HUES64 (cell line): ENCODE measurements around the gene VAV3.

Source experiments
- H3K27ac ChIP-seq: 2 replicates; pipeline ENCODE4 v1.7.0; 2013; ENCODE audit warnings: low read depth, low read length, inconsistent platforms
- H3K27me3 ChIP-seq: 2 replicates; pipeline ENCODE4 v1.6.1; 2013; ENCODE audit warnings: mild to moderate bottlenecking, low read length; ENCODE audit not compliant: insufficient read depth
- H3K36me3 ChIP-seq: 2 replicates; pipeline ENCODE4 v1.6.1; 2013; ENCODE audit warnings: mild to moderate bottlenecking, low read length; ENCODE audit not compliant: insufficient read depth
- H3K4me1 ChIP-seq: 2 replicates; pipeline ENCODE4 v1.6.1; 2013; ENCODE audit warnings: mild to moderate bottlenecking, low read length, moderate library complexity; ENCODE audit not compliant: insufficient read depth
- H3K4me3 ChIP-seq: 2 replicates; pipeline ENCODE4 v1.5.1; 2013; ENCODE audit warnings: mild to moderate bottlenecking, low read length, moderate library complexity
- H3K9ac ChIP-seq: 2 replicates; pipeline ENCODE4 v1.6.1; 2013; ENCODE audit warnings: mild to moderate bottlenecking, low read depth, low read length
- H3K9me3 ChIP-seq: 2 replicates; pipeline ENCODE4 v1.6.1; 2013; ENCODE audit warnings: low read depth, low read length; ENCODE audit not compliant: insufficient read depth
- WGBS: fragments of 150-250, 120-280 bp; methylation state at CpG from one replicate; pipeline ENCODE4 v1.1.7; 2013; ENCODE audit warnings: missing lambda C conversion rate; 5-methylcytosine and 5-hydroxymethylcytosine counted together

VAV3 gene

GRCh38 chr1:107793896-107794453 is 171.0 kb downstream of the VAV3 start:
- Histone ChIP-seq H3K27ac (no peak overlapping the region), H3K9me3 (no peaks in the 10 kb centered on the region), H3K9ac (no peak overlapping the region), H3K27me3 (no peaks in the 10 kb centered on the region), H3K4me3 (no peak overlapping the region), H3K4me1 (peaks cover 10% of the 10 kb centered on the region; the same call in 1 of the 2 replicates), H3K36me3 (no peaks in the 10 kb centered on the region)
- WGBS: 93% methylated on average over 7 of the region's 7 CpGs

- H3K27ac ChIP-seq: no peak overlapping the region
- no peak overlapping the region for H3K9ac ChIP-seq
- H3K4me1 ChIP-seq: peaks cover 15% of the 10 kb centered on the region; the same call in 1 of the 2 replicates
These were observed 173.6 kb downstream of the VAV3 start for GRCh38 chr1:107791348-107791747.

GRCh38 chr1:107789817-107790524 is 175.0 kb downstream of the VAV3 start:
- H3K27me3 ChIP-seq: no peaks in the 10 kb centered on the region
- peaks cover 15% of the 10 kb centered on the region; the same call in 1 of the 2 replicates for H3K4me1 ChIP-seq
- H3K36me3 ChIP-seq: no peaks in the 10 kb centered on the region
- no peak overlapping the region for H3K27ac ChIP-seq
- H3K9ac ChIP-seq: no peak overlapping the region
- 98% methylated on average over 3 of the region's 3 CpGs for WGBS
- no peak overlapping the region for H3K4me3 ChIP-seq
- no peaks in the 10 kb centered on the region for H3K9me3 ChIP-seq

More at GRCh38 chr1:107791348-107791747, 173.6 kb downstream of the VAV3 start:
- Histone ChIP-seq H3K36me3 (no peaks in the 10 kb centered on the region), H3K4me3 (no peak overlapping the region), H3K27me3 (no peaks in the 10 kb centered on the region), H3K9me3 (no peaks in the 10 kb centered on the region)

GRCh38 chr1:107788206-107789202 is 176.5 kb downstream of the VAV3 start:
- 91% methylated on average over 3 of the region's 4 CpGs for WGBS
- Histone ChIP-seq H3K36me3 (no peaks in the 10 kb centered on the region), H3K9me3 (no peaks in the 10 kb centered on the region), H3K4me1 (peaks cover 9% of the 10 kb centered on the region; the same call in 1 of the 2 replicates), H3K27ac (no peak overlapping the region), H3K4me3 (no peak overlapping the region), H3K9ac (no peak overlapping the region), H3K27me3 (no peaks in the 10 kb centered on the region)

GRCh38 chr1:107787299-107787698 is 177.7 kb downstream of the VAV3 start:
- Histone ChIP-seq H3K4me3 (no peak overlapping the region), H3K4me1 (peaks cover 9% of the 10 kb centered on the region; the same call in 1 of the 2 replicates)
- 61% methylated on average over 2 of the region's 2 CpGs for WGBS

GRCh38 chr1:107786203-107786845 is 178.7 kb downstream of the VAV3 start:
- H3K9ac ChIP-seq: no peak overlapping the region
- no peaks in the 10 kb centered on the region for H3K27me3 ChIP-seq
- no peaks in the 10 kb centered on the region for H3K9me3 ChIP-seq
- H3K27ac ChIP-seq: no peak overlapping the region
- H3K36me3 ChIP-seq: no peaks in the 10 kb centered on the region
- no peak overlapping the region for H3K4me3 ChIP-seq
- 84% methylated on average over 4 of the region's 5 CpGs for WGBS
- peaks cover 9% of the 10 kb centered on the region; the same call in 1 of the 2 replicates for H3K4me1 ChIP-seq

More at GRCh38 chr1:107787299-107787698, 177.7 kb downstream of the VAV3 start:
- H3K9me3 ChIP-seq: no peaks in the 10 kb centered on the region
- no peak overlapping the region for H3K27ac ChIP-seq
- H3K27me3 ChIP-seq: no peaks in the 10 kb centered on the region
- no peak overlapping the region for H3K9ac ChIP-seq
- H3K36me3 ChIP-seq: no peaks in the 10 kb centered on the region

GRCh38 chr1:107785496-107786202 is 179.3 kb downstream of the VAV3 start:
- WGBS: 90% methylated on average over 3 of the region's 3 CpGs
- H3K36me3 ChIP-seq: no peaks in the 10 kb centered on the region
- no peak overlapping the region for H3K9ac ChIP-seq
- H3K4me3 ChIP-seq: no peak overlapping the region
- no peaks in the 10 kb centered on the region for H3K9me3 ChIP-seq
- peaks cover 9% of the 10 kb centered on the region; the same call in 1 of the 2 replicates for H3K4me1 ChIP-seq
- no peak overlapping the region for H3K27ac ChIP-seq
- H3K27me3 ChIP-seq: no peaks in the 10 kb centered on the region

GRCh38 chr1:107782217-107782845 is 182.6 kb downstream of the VAV3 start:
- no peaks in the 10 kb centered on the region for H3K4me1 ChIP-seq
- no peaks in the 10 kb centered on the region for H3K9me3 ChIP-seq
- H3K9ac ChIP-seq: no peak overlapping the region
- no peak overlapping the region for H3K4me3 ChIP-seq
- H3K36me3 ChIP-seq: no peaks in the 10 kb centered on the region
- no peaks in the 10 kb centered on the region for H3K27me3 ChIP-seq
- WGBS: 75% methylated on average over 6 of the region's 6 CpGs
- no peak overlapping the region for H3K27ac ChIP-seq

GRCh38 chr1:107781245-107781644 is 183.7 kb downstream of the VAV3 start:
- WGBS: 83% methylated on average over 1 of the region's 2 CpGs
- Histone ChIP-seq H3K27me3 (no peaks in the 10 kb centered on the region), H3K36me3 (no peaks in the 10 kb centered on the region), H3K9ac (no peak overlapping the region), H3K9me3 (no peaks in the 10 kb centered on the region), H3K27ac (no peak overlapping the region), H3K4me3 (no peak overlapping the region), H3K4me1 (no peaks in the 10 kb centered on the region)

- Histone ChIP-seq H3K9me3 (no peaks in the 10 kb centered on the region), H3K27ac (no peak overlapping the region), H3K4me1 (no peaks in the 10 kb centered on the region), H3K4me3 (no peak overlapping the region), H3K27me3 (no peaks in the 10 kb centered on the region), H3K9ac (no peak overlapping the region), H3K36me3 (no peaks in the 10 kb centered on the region)
- WGBS: 97% methylated on average over 3 of the region's 3 CpGs
These were observed 187.3 kb downstream of the VAV3 start for GRCh38 chr1:107777664-107778047.
